ENCODE measurements around the gene LENG9. TPM values are rescaled to one million over a fixed set of nuclear protein-coding genes. Genes with fewer than 3 reads are reported as not detected.
"Not testable (repeated sequence)": the region's sequence is repeated elsewhere in the genome, so short reads cannot be mapped to it uniquely, and the experiment has no call there.

LENG9 gene
- total RNA-seq, 2 donors from 2014 or later = 2.5 to 3.5 TPM

DNA sequence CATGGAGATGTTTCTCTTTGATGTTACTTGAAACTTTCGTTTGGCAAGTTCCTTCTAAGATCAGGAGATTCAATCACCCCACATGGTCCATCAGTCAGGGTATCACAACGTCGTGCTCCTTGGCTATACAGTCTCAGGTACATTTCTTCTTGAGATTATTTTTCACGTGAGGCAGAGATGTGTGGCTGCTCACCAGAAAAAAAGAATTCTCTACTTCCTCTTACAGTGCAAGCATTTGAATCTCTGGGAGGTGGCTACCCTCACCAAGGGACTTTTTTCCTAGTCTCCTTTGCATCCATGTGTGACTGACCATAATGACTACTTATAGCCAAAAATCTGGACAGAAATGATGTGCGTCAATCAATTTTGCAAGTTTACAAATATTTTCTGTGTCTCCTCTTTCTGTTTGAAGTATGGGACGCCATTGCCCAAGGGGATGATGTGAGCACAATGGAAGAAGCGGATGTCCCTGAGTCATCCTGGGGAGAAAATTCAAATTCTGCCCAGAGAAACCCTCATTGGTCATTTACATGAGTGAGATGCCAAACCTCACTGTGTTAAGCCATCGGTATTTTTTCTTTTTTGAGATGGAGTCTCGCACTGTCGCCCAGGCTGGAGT lies 30.5 kb upstream of the LENG9 start:
- no peak overlapping the region for H3K9ac ChIP-seq (ENCODE audit: extremely low read depth, low read length, poor library complexity, severe bottlenecking)
- H3K36me3 ChIP-seq (ENCODE audit: control insufficient read depth, insufficient read depth, low read length) = no peaks in the 10 kb centered on the region
- DNase-seq = no peak
- Mint-ChIP-seq H3K36me3 (ENCODE audit: low read depth) (no peaks in the 10 kb centered on the region), H3K4me3 (no peak overlapping the region), H3K4me1 (no peaks in the 10 kb centered on the region), H3K9me3 (peaks cover 88% of the 10 kb centered on the region), H3K27ac (no peak overlapping the region), H3K27me3 (ENCODE audit: insufficient read depth) (no peaks in the 10 kb centered on the region)
- H3K27me3 ChIP-seq (ENCODE audit: control insufficient read depth, insufficient read depth, low read length, poor library complexity, severe bottlenecking) = no peaks in the 10 kb centered on the region
- H3K4me1 ChIP-seq (ENCODE audit: control insufficient read depth, insufficient read depth, low read length) = no peaks in the 10 kb centered on the region
- TF ChIP-seq, protein P1, sequence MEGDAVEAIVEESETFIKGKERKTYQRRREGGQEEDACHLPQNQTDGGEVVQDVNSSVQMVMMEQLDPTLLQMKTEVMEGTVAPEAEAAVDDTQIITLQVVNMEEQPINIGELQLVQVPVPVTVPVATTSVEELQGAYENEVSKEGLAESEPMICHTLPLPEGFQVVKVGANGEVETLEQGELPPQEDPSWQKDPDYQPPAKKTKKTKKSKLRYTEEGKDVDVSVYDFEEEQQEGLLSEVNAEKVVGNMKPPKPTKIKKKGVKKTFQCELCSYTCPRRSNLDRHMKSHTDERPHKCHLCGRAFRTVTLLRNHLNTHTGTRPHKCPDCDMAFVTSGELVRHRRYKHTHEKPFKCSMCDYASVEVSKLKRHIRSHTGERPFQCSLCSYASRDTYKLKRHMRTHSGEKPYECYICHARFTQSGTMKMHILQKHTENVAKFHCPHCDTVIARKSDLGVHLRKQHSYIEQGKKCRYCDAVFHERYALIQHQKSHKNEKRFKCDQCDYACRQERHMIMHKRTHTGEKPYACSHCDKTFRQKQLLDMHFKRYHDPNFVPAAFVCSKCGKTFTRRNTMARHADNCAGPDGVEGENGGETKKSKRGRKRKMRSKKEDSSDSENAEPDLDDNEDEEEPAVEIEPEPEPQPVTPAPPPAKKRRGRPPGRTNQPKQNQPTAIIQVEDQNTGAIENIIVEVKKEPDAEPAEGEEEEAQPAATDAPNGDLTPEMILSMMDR (conservative IDR thresholded peaks at IDR 0.05) = no peak
- no peak overlapping the region for H3K4me3 ChIP-seq (ENCODE audit: low read length)
- WGBS, 2 experiments (ENCODE audit: insufficient coverage in 1 of 2, insufficient read length in 1 of 2) = 64 to 66% methylated on average over 8 to 10 of the region's 10 CpGs
- H3K27ac ChIP-seq (ENCODE audit: low read depth, low read length) = no peak overlapping the region
- no peaks in the 10 kb centered on the region for H3K9me3 ChIP-seq (ENCODE audit: control insufficient read depth, low read length)

DNA sequence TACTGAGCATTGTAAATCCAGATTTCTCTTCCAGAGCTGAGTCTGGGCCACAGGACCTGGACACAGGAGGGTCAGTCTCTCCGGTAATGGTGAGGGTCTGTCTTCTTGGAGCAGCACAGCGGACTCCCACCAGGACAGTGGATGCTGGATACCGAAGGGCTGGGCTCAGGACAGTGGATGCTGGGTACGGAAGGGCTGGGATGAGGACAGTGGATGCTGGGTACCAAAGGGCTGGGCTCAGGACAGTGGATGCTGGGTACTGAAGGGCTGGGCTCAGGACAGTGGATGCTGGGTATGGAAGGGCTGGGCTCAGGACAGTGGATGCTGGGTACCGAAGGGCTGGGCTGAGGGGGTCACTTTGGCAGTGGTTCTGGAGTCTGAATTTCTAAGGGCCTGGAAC lies 29.5 kb upstream of the LENG9 start:
- not testable (repeated sequence) for H3K27ac ChIP-seq (ENCODE audit: low read depth, low read length); H3K4me3 ChIP-seq (ENCODE audit: low read length); H3K27me3 ChIP-seq (ENCODE audit: control insufficient read depth, insufficient read depth, low read length, poor library complexity, severe bottlenecking); H3K36me3 ChIP-seq (ENCODE audit: control insufficient read depth, insufficient read depth, low read length); H3K27me3 Mint-ChIP-seq (ENCODE audit: insufficient read depth); H3K36me3 Mint-ChIP-seq (ENCODE audit: low read depth); H3K4me3 Mint-ChIP-seq; H3K9ac ChIP-seq (ENCODE audit: extremely low read depth, low read length, poor library complexity, severe bottlenecking); H3K27ac Mint-ChIP-seq; DNase-seq; H3K4me1 Mint-ChIP-seq; H3K4me1 ChIP-seq (ENCODE audit: control insufficient read depth, insufficient read depth, low read length); H3K9me3 ChIP-seq (ENCODE audit: control insufficient read depth, low read length)
- peaks cover 82% of the 10 kb centered on the region for H3K9me3 Mint-ChIP-seq
- 83 to 100% methylated on average over 1 to 5 of the region's 5 CpGs for WGBS, 2 experiments (ENCODE audit: insufficient coverage in 1 of 2, insufficient read length in 1 of 2)

DNA sequence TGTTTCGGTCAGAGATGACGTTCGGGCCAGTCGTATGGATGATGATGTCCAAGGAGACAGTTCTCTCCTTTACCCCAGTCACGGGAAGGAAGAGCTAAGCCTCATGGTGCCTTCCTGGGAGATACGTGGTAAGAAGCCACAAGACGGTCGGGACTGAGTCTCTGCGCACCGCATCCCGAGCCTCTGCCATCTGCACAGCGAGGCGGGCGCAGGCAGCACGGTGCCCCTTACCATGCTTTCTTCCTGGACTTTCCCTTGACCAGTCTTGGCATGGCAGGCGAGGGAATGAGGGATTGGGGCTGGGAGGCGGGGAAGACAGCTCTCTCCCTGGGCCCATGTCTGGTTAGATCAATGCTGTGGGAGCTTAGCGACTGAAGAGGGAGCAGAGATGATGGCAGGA lies 29.0 kb upstream of the LENG9 start:
- peaks cover 79% of the 10 kb centered on the region for H3K9me3 Mint-ChIP-seq
- WGBS, 2 experiments (ENCODE audit: insufficient coverage in 1 of 2, insufficient read length in 1 of 2) = 50 to 82% methylated on average over 2 to 18 of the region's 18 CpGs

More for the DNA sequence above, 29.0 kb upstream of the LENG9 start:
- no peaks in the 10 kb centered on the region for H3K9me3 ChIP-seq (ENCODE audit: control insufficient read depth, low read length)
- Mint-ChIP-seq H3K27ac (no peak overlapping the region), H3K27me3 (ENCODE audit: insufficient read depth) (no peaks in the 10 kb centered on the region), H3K36me3 (ENCODE audit: low read depth) (no peaks in the 10 kb centered on the region), H3K4me3 (no peak overlapping the region), H3K4me1 (no peaks in the 10 kb centered on the region)
- H3K27ac ChIP-seq (ENCODE audit: low read depth, low read length) = no peak overlapping the region
- H3K27me3 ChIP-seq (ENCODE audit: control insufficient read depth, insufficient read depth, low read length, poor library complexity, severe bottlenecking) = no peaks in the 10 kb centered on the region
- no peaks in the 10 kb centered on the region for H3K4me1 ChIP-seq (ENCODE audit: control insufficient read depth, insufficient read depth, low read length)
- H3K9ac ChIP-seq (ENCODE audit: extremely low read depth, low read length, poor library complexity, severe bottlenecking) = no peak overlapping the region
- no peak for DNase-seq
- no peaks in the 10 kb centered on the region for H3K36me3 ChIP-seq (ENCODE audit: control insufficient read depth, insufficient read depth, low read length)
- H3K4me3 ChIP-seq (ENCODE audit: low read length) = no peak overlapping the region
- TF ChIP-seq, protein P1 (conservative IDR thresholded peaks at IDR 0.05) = no peak
